Liver (tissue), 3 donors: ENCODE data around the gene RNLS.

Experiments used
- CTCF ChIP-seq: fragments of 150-350 bp; IDR thresholded peaks from 2 replicates; pipeline ENCODE4 v1.5.1; 2017; ENCODE audit warnings: improper control_type of control experiment, low read depth, low read length; ENCODE audit not compliant: missing input control
- GABPA ChIP-seq, 2 donors: IDR thresholded peaks in 1 of 2; conservative IDR thresholded peaks in 1 of 2; 2 replicates each; pipeline ENCODE4 v1.6.1; 2016; ENCODE audit warnings: antibody characterized with exemption in 2 of 2, mild to moderate bottlenecking in 1 of 2, moderate library complexity in 1 of 2
- JUND ChIP-seq, 2 donors: IDR thresholded peaks; 2 replicates each; pipeline ENCODE4 v1.6.1; 2016; ENCODE audit warnings: antibody characterized with exemption in 2 of 2
- RAD21 ChIP-seq, 2 donors: IDR thresholded peaks; 2 replicates each; pipeline ENCODE4 v1.6.1; 2016; ENCODE audit warnings: antibody characterized with exemption in 2 of 2, mild to moderate bottlenecking in 2 of 2
- REST ChIP-seq: IDR thresholded peaks from 2 replicates; pipeline ENCODE4 v1.6.1; 2016; ENCODE audit warnings: antibody characterized with exemption, mild to moderate bottlenecking
- RXRA ChIP-seq, 2 donors: IDR thresholded peaks; 2 replicates each; pipeline ENCODE4 v1.6.1; 2017 to 2018; ENCODE audit warnings: antibody characterized with exemption in 2 of 2, mild to moderate bottlenecking in 1 of 2
- TF ChIP-seq, protein P1 (sequence below): IDR thresholded peaks from 2 replicates; pipeline ENCODE4 v1.6.1; 2016; ENCODE audit warnings: antibody characterized with exemption
- TF ChIP-seq, protein P2 (sequence below): IDR thresholded peaks from 2 replicates; pipeline ENCODE4 v1.6.1; 2016; ENCODE audit warnings: antibody characterized with exemption
- donor health status: healthy.
- donor health status: healthy.

DNA sequence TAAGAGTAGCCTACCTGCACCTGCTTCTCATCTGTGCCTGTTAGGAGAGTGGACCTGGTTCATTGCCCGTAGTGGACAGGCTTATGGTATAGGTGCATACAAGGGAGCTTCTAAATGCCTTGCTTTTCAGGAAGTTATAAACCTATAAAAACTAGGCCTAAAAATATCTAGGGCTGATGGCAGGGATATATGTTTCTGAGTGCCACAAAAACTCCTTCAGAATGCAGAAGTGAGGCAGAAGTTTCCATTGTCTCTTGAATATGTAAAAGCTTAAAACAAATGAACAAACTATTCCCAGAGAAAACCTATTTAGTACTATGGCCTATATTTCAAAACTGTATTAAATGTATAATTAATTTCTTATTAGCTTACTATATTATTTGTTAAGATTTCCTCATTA, 91.8 kb downstream of the RNLS start:
- no peak for TF ChIP-seq CTCF
- no peak for TF ChIP-seq GABPA (IDR thresholded peaks at IDR 0.05 in 1 of 2, conservative IDR thresholded peaks at IDR 0.05 in 1 of 2)
- TF ChIP-seq RAD21 (IDR thresholded peaks at IDR 0.05) = no peak
- TF ChIP-seq, protein P1, sequence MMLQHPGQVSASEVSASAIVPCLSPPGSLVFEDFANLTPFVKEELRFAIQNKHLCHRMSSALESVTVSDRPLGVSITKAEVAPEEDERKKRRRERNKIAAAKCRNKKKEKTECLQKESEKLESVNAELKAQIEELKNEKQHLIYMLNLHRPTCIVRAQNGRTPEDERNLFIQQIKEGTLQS = no peak
- no peak for TF ChIP-seq JUND (IDR thresholded peaks at IDR 0.05)
- TF ChIP-seq, protein P2, sequence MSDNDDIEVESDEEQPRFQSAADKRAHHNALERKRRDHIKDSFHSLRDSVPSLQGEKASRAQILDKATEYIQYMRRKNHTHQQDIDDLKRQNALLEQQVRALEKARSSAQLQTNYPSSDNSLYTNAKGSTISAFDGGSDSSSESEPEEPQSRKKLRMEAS = no peak
- TF ChIP-seq REST = no peak
- TF ChIP-seq RXRA (IDR thresholded peaks at IDR 0.05) = no peak
